Hepatocyte (in vitro differentiated cells): Measurements from ENCODE around the gene ZFHX3. TPM values are rescaled to one million over a fixed set of nuclear protein-coding genes. Genes with fewer than 3 reads are reported as not detected.

Experiments
- DNase-seq: peaks from one replicate; pipeline ENCODE4 v3.0.0-alpha.2; 2016; ENCODE audit warnings: low spot score
- H2AFZ ChIP-seq: fragments of 200-600 bp; sonication (generic); 2 replicates; pipeline ENCODE4 v1.6.0; 2016; ENCODE audit warnings: antibody characterized with exemption, mild to moderate bottlenecking
- H3K27ac ChIP-seq: fragments of 200-600 bp; sonication (generic); 2 replicates; pipeline ENCODE4 v1.5.1; 2016; ENCODE audit warnings: mild to moderate bottlenecking
- H3K27me3 ChIP-seq: fragments of 200-600 bp; sonication (generic); 2 replicates; pipeline ENCODE4 v1.6.1; 2016
- H3K36me3 ChIP-seq: fragments of 200-600 bp; sonication (generic); replicated peaks from 2 replicates; pipeline ENCODE4 v1.5.1; 2016; ENCODE audit warnings: low read depth; ENCODE audit not compliant: insufficient read depth
- H3K4me1 ChIP-seq: fragments of 200-600 bp; sonication (generic); 2 replicates; pipeline ENCODE4 v1.5.1; 2016; ENCODE audit warnings: mild to moderate bottlenecking, moderate library complexity; ENCODE audit not compliant: insufficient read depth
- H3K4me2 ChIP-seq: fragments of 200-600 bp; sonication (generic); 2 replicates; pipeline ENCODE4 v1.6.0; 2016
- H3K4me3 ChIP-seq: fragments of 200-600 bp; sonication (generic); 2 replicates; pipeline ENCODE4 v1.5.1; 2016; ENCODE audit warnings: mild to moderate bottlenecking
- H3K79me2 ChIP-seq: fragments of 200-600 bp; sonication (generic); 2 replicates; pipeline ENCODE4 v1.6.0; 2017; ENCODE audit warnings: mild to moderate bottlenecking
- H3K9me2 ChIP-seq: fragments of 200-600 bp; sonication (generic); replicated peaks from 2 replicates; pipeline ENCODE4 v1.6.0; 2017; ENCODE audit warnings: mild to moderate bottlenecking; ENCODE audit not compliant: insufficient read depth
- H3K9me3 ChIP-seq: fragments of 200-600 bp; sonication (generic); 2 replicates; pipeline ENCODE4 v1.5.1; 2016; ENCODE audit warnings: low read depth, mild to moderate bottlenecking
- H4K20me1 ChIP-seq: fragments of 200-600 bp; sonication (generic); 2 replicates; pipeline ENCODE4 v1.6.0; 2016; ENCODE audit warnings: mild to moderate bottlenecking; ENCODE audit not compliant: insufficient read depth, poor library complexity, severe bottlenecking
- EZH2 ChIP-seq: fragments of 200-600 bp; sonication (generic); IDR thresholded peaks from 2 replicates; pipeline ENCODE4 v1.6.1; 2016; ENCODE audit warnings: antibody characterized with exemption, mild to moderate bottlenecking, borderline replicate concordance
- EZH2phosphoT487 ChIP-seq: fragments of 200-600 bp; sonication (generic); IDR thresholded peaks from one replicate; pipeline ENCODE4 v1.6.1; 2018; ENCODE audit warnings: antibody characterized with exemption, mild to moderate bottlenecking, low read depth, moderate library complexity; ENCODE audit not compliant: unreplicated experiment, severe bottlenecking
- WGBS: methylation state at CpG from one replicate; pipeline ENCODE4 v1.1.6; 2016; ENCODE audit warnings: low lambda C conversion rate; ENCODE audit errors: missing lambda C conversion rate; 5-methylcytosine and 5-hydroxymethylcytosine counted together
- polyA plus RNA-seq: library from polyadenylated mRNA; unstranded; fragments of >200 nt; fragmentation: Nextera tagmentation; extraction: Ambion mirVana; gene quantifications from 2 replicates; pipeline ENCODE4 v1.2.1, GENCODE V29; 2016
- total RNA-seq: library from RNA; depleted of rRNA; stranded (reverse); fragments of >200 nt; gene quantifications from 2 replicates; pipeline ENCODE4 v1.2.3, GENCODE V29; 2014
- TF ChIP-seq, protein P1 (sequence below): fragments of 200-600 bp; sonication (generic); IDR thresholded peaks from 2 replicates; pipeline ENCODE4 v1.5.1; 2016; ENCODE audit warnings: antibody characterized with exemption, mild to moderate bottlenecking; ENCODE audit not compliant: poor library complexity

Gene ZFHX3
- total and polyA plus RNA-seq, 2 experiments from 2014 or later = 6.4 to 11.6 TPM

GRCh38 chr16:72864130-72864833 is 183.6 kb downstream of the ZFHX3 start:
- no peaks in the 10 kb centered on the region for H3K36me3 ChIP-seq
- no peak overlapping the region for H3K27ac ChIP-seq
- H4K20me1 ChIP-seq = no peaks in the 10 kb centered on the region
- H3K4me1 ChIP-seq = peaks cover 5% of the 10 kb centered on the region
- WGBS = 97% methylated on average over 6 of the region's 6 CpGs
- H3K9me2 ChIP-seq = no peaks in the 10 kb centered on the region
- TF ChIP-seq EZH2 (no peak), EZH2phosphoT487 (no peak)
- TF ChIP-seq, protein P1, sequence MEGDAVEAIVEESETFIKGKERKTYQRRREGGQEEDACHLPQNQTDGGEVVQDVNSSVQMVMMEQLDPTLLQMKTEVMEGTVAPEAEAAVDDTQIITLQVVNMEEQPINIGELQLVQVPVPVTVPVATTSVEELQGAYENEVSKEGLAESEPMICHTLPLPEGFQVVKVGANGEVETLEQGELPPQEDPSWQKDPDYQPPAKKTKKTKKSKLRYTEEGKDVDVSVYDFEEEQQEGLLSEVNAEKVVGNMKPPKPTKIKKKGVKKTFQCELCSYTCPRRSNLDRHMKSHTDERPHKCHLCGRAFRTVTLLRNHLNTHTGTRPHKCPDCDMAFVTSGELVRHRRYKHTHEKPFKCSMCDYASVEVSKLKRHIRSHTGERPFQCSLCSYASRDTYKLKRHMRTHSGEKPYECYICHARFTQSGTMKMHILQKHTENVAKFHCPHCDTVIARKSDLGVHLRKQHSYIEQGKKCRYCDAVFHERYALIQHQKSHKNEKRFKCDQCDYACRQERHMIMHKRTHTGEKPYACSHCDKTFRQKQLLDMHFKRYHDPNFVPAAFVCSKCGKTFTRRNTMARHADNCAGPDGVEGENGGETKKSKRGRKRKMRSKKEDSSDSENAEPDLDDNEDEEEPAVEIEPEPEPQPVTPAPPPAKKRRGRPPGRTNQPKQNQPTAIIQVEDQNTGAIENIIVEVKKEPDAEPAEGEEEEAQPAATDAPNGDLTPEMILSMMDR = no peak
- no peaks in the 10 kb centered on the region for H3K9me3 ChIP-seq
- DNase-seq = no peak
- no peak overlapping the region for H2AFZ ChIP-seq
- peaks cover 28% of the 10 kb centered on the region for H3K79me2 ChIP-seq
- H3K27me3 ChIP-seq = no peaks in the 10 kb centered on the region
- no peak overlapping the region for H3K4me2 ChIP-seq
- H3K4me3 ChIP-seq = no peak overlapping the region

- H3K4me1 ChIP-seq = peaks cover 16% of the 10 kb centered on the region
- H3K4me2 ChIP-seq = no peak overlapping the region
- no peak overlapping the region for H2AFZ ChIP-seq
- H3K4me3 ChIP-seq = no peak overlapping the region
- no peaks in the 10 kb centered on the region for H3K9me3 ChIP-seq
- no peaks in the 10 kb centered on the region for H3K36me3 ChIP-seq
- H4K20me1 ChIP-seq = no peaks in the 10 kb centered on the region
- H3K27me3 ChIP-seq = no peaks in the 10 kb centered on the region
- TF ChIP-seq, protein P1 = no peak
- no peak for TF ChIP-seq EZH2
- TF ChIP-seq EZH2phosphoT487 = no peak
- H3K9me2 ChIP-seq = no peaks in the 10 kb centered on the region
- no peak overlapping the region for H3K27ac ChIP-seq
- DNase-seq = no peak
- peaks cover 25% of the 10 kb centered on the region for H3K79me2 ChIP-seq
Observed at GRCh38 chr16:72862090-72862489, 185.8 kb downstream of the ZFHX3 start.

GRCh38 chr16:72860726-72861562 is 187.0 kb downstream of the ZFHX3 start:
- H3K4me1 ChIP-seq = peaks cover 16% of the 10 kb centered on the region
- H3K9me2 ChIP-seq = no peaks in the 10 kb centered on the region
- H3K4me2 ChIP-seq = no peak overlapping the region
- no peaks in the 10 kb centered on the region for H4K20me1 ChIP-seq
- H3K9me3 ChIP-seq = no peaks in the 10 kb centered on the region
- no peak for DNase-seq
- no peak overlapping the region for H3K4me3 ChIP-seq
- H3K79me2 ChIP-seq = peaks cover 32% of the 10 kb centered on the region
- no peaks in the 10 kb centered on the region for H3K27me3 ChIP-seq
- no peak overlapping the region for H3K27ac ChIP-seq
- TF ChIP-seq, protein P1 = no peak
- no peak for TF ChIP-seq EZH2phosphoT487
- no peak for TF ChIP-seq EZH2
- H2AFZ ChIP-seq = no peak overlapping the region
- no peaks in the 10 kb centered on the region for H3K36me3 ChIP-seq
- 96% methylated on average over 14 of the region's 14 CpGs for WGBS
